Erythroblast (primary cell): ENCODE measurements around the gene SLC9A4.

Experiments
- GATA1 ChIP-seq: IDR thresholded peaks from 2 replicates; pipeline ENCODE4 v1.6.1; 2011; ENCODE audit warnings: low read depth, mild to moderate bottlenecking, control low read depth, low read length, moderate library complexity
- POLR2A ChIP-seq: IDR thresholded peaks from 2 replicates; pipeline ENCODE4 v1.6.1; 2011; ENCODE audit warnings: mild to moderate bottlenecking, low read length

- TF ChIP-seq POLR2A, result no peak
- TF ChIP-seq GATA1, result no peak
These were observed 35.9 kb upstream of the SLC9A4 start for GRCh38 chr2:102437122-102437521.
